ENCODE data around the gene PRMT9.
A peak's percentile ranks its signal among the peaks of the same experiment; 100 is the strongest.

Gene PRMT9

DNA sequence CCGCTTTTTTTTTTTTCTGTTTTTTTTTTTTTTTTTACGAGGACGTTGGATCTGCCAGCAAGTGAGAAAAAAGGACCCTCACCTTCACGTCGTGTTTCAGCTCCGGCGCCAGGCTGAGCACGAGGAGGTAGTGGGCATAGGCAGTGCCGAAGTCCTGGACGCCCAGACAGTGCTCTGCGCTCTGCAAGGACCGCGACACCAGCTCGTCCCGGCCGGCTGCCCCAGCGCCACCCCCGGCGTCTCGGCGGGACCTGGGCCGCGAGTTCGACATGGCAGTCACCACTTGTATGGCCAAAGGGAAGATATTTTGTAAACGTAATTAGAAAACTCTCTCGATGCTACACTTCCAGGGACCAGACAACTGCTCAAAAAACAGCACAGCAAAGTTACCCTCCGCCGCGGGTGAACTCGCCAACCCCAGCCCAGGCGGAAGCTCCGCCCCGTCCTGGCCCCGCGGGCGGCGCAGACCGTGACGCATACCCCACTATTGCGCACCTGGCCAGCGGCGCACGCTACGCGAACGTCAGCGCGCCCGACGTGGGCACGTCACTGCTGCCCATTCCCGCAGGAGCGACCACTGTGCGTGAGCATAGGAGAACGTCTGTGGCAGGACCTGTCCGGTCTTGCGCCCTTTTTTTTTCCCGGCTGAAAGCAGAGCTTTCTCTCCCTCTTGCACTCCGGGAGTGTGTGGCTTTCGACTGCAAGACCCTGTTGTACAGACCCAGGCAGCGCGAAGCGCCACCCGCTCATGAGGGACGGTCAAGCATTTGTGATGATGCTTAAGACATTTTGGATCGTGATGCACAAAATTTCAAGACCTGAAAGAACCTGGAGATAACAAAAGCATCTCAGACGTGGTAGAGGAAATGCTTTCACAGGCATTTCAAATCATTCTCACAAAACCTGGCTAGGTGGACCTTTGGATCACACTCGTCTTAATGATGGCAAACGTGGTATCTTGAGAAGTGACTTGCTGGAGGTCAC, at the start of gene PRMT9:
Gene PRMT9 (minus strand): TSS at position 447 of the 984 bp plus-strand sequence. CDS start 176 bp downstream, at position 271.
- peak; percentile 97 for DNase-seq (ENCODE audit: low spot score)

DNA sequence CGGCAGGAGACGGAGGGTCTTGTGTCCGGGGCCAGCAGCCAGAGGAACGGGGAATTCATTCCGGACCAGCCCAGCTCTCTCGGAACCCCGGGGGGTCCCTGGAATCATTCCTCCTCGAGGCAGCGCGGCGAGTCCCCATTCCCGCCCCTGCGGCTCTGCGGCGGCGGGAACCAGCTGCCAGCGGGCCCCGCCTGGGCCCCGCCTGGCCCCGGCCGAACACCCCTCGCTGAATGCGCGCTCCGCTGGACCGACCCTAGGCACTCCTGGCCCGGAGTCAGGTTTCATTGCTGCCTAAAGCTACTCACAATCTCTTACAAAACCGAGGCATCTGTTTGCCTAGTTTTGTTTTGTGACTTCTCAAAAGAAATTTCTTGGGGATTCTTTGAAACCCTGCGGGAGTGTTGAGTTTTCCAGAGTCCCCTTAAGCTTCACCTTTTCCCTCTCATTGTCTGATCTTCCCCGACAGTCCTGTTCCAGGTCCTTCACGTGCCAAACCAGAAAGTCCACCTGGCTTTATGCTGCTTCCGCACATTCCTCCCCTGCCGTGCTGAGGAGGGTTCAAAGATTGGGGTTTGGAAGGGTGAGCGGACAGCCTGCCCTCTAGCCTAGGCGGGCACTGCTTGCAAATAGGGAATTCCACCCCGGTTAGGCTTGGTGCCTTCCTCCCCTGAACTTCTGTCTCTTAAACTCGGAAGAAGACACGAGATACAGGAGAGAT, 48.7 kb upstream of the PRMT9 start:
- DNase-seq (ENCODE audit: low spot score): no peak

DNA sequence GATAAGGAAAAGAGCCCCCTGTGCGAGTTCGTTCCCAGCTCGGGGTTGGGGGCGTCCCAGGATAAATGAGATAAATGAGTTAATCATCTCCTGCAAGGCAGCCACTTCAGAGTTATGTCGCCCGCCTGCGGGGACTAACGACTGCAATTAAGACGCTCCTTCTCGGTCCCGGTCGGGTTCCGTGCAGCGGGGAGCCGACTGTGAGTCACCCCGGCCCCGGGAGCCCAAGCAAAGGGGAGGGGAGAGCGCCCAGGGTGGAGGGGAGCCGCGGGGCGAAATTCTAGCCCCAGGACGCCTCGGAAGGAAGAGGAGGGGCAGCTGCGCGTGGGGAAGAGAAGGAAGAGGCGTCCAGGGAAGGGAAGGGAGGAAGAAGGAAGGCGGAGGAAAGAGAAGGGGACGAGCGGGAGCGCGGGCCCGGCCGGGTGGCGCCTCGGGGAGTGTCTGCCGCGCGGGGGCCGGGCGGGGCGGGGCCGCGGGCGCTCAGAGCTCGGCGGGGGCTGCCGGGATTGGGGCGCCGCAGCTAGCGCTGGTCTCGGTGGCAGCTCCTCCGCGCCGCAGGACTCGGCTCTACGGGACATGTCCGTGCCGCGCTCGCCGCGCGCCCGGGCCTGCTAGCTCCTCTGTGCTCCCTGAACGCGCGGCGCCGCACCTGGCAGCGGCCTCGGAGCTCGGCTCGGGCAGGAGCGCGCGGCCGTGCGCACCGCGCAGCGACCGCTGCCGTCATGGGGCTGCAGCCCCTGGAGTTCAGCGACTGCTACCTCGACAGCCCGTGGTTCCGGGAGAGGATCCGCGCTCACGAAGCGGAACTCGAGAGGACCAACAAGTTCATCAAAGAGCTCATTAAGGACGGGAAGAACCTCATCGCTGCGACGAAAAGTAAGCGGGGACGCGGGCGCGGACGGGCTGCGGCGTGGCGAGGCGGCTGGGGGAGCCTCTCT, 47.9 kb upstream of the PRMT9 start, which contains the start of gene ARHGAP10:
Gene ARHGAP10 (plus strand): TSS at position 509 of the 938 bp plus-strand sequence. CDS start 214 bp downstream, at position 723.
- DNase-seq (ENCODE audit: low spot score): no peak

DNA sequence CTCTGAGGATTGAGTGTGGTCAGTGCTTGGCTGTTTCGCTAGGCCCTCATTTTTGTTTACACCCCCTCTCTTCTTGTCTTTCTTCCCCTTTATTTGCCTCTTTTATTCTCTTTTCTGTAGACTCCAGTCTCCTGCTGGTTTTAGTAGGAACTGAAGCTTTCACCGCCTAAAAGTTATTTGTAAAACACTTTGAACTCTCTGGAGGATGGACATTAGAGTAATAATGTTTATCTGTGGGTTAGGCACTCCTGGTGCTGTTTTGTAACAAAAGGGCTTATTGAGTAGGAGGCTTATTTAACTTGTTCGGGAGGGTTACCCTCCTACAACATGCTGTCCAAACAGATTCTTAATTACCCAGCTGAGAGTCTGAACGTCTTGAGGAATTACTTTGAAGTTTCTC, 46.4 kb upstream of the PRMT9 start:
- DNase-seq (ENCODE audit: low spot score): no peak

DNA sequence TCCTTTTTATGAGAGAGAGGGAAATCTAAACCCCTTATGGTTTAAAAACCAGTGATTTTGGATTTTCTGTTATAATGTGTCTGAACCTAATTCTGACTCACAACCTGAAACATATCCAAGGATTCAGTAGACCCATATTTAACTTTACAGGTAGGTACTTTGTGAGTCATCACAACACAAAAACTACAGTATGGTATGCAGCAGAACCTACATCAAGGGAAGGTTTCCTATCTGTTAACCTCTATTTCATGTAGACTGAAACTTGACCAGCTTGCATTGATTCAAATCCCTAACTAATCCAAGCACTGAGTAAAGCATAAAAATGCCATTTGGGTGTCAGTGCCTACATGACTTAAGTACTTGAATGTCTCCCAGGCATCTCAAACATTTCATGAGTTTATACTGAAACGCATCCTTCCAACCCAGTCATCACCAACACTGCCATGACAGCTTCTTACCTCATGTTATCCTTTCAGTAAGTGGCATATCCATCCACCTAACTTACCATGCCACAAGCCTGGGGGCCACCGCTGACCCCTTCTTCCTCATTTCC, 43.6 kb upstream of the PRMT9 start:
- DNase-seq (ENCODE audit: low spot score): no peak

DNA sequence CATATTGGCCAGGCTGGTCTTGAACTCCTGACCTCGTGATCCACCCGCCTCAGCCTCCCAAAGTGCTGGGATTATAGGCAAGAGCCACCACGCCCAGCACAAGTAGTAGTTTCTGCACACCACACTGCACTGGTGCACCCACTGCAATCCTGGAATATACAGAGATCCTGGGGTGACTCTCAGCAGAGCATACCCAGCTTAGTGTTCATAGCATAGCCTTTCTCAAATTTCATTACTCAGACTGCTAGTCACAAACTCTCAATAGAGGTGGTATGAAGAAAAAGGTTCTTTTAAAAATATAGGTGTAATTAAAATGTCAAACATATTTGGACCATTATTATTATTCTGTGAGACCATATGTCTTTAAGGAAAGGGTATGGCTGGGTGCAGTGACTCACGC, 41.7 kb upstream of the PRMT9 start:
- no peak for DNase-seq (ENCODE audit: low spot score)

DNA sequence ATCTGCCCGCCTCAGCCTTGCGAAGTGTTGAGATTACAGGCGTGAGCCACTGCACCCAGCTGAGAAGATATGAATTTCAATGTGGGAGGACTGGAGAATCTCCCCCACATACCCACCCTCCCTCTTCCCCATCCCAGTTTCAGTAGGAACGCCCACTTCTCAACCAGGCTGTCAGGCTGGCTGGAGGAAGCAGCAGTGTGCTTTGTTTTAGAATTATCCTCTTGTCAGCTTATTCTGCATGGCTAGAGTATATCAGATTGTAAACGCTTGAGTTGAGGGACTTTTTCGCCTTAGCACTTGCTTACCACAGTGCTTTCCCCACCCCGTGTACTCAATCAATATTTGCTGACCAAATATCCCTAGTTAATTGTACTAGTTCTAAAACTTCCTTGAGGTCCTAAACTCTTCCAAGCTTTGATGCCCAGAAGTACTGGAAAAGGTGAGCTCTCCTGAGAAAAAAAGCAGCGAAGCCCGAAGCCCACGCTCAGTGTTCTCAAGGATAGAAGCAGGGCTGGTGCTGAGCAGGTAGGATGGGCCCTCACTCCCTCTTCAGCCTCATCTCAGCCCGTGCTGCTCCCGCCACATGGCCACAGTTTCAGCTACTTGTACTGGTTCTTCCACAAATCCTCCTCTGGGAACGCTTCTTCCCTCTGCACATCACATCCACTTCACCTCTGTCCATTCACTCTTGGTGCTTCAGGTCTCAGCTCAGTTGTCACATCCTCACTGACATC, 40.7 kb upstream of the PRMT9 start:
- no peak for DNase-seq (ENCODE audit: low spot score)

DNA sequence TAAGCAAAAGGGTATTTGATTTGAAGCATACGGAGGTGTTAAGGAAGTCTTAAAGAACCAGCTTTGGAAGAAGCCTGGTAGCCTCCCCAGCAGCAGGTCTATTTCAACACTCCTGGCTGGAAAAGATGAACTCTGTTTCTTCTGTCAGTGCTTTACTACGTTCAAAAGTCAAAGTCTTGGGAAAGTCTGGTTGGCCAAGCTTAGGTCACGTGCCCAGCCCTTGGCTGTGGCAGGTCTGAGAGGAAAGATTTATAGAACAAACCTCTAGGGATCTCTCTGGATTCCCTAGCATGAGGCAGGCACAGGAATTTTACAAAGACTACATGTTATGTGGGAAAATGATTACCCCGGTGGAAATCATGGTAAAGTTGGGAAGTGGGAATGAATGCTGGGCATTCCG, 39.4 kb upstream of the PRMT9 start:
- DNase-seq (ENCODE audit: low spot score): no peak

DNA sequence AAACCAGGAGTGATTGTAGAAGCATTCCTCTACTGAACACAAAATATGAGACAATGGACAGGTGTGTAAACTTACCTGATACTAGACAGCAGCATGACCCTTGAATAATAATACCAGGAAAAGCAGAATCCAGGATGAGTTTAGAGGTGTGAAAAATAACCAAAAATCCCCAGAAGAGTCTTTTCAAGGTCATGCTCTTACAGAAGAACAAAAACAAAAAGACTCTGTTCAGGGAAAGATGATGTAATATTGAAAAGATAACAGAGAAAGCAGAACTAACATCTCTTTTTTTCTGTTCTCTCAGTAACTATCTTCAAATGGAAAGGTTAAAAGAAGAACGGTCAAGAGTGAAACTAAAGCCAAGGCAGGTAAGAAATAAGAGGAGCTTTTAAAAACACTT, 33.9 kb upstream of the PRMT9 start:
- no peak for DNase-seq (ENCODE audit: low spot score)

DNA sequence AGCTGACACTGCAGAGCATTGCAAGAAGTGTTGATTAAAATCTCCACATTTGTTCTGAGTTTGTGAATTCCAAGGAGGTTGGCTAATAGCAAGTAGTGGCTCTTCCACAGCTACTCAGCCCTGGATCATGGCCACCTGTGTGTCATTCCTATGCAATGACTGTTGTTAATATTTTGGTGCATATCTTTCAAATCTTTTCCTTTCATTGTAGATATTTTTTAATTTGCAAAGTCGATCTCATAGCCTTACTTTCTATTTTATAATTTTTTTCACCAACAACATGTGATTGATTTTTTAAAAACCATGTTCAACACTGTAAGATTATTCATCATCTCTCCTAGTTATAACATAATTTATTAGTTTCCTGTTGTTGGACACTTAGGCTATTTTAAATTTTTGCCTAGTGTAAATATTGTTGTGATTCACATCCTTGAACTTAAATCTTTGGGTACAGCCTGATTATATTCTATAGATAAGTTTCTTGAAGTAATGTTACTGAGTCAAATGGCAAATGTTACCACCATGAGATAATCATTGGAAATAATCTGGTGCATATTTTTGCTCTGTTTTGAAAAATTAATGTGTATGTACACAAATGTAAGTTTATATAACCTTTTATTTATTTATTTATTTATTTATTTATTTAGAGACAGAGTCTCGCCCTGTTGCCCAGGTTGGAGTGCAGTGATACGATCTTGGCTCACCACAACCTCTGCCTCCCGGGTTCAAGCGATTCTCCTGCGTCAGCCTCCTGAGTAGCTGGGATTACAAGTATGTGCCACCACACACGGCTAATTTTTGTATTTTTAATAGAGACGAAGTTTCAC, 30.8 kb upstream of the PRMT9 start:
- no peak for DNase-seq (ENCODE audit: low spot score)

DNA sequence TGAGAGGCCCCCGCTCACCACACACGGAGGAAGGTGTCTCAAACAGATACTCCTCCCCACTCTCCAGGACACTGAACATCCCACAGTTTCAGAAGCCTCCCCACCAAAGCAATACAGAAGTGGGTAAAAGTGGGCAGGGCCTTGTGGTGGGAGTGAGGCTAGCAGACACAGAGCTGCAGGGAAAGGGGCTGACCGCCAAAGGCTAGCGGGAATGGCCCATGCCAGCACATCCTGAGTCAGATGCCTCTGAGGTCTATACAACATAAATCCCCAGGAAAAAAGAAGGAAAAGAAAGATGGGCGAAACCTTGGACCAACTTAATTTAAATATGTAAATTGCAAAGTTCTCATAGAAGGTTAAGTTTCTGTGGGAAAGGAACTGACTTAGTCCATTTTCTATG, 26.0 kb upstream of the PRMT9 start:
- no peak for DNase-seq (ENCODE audit: low spot score)

DNA sequence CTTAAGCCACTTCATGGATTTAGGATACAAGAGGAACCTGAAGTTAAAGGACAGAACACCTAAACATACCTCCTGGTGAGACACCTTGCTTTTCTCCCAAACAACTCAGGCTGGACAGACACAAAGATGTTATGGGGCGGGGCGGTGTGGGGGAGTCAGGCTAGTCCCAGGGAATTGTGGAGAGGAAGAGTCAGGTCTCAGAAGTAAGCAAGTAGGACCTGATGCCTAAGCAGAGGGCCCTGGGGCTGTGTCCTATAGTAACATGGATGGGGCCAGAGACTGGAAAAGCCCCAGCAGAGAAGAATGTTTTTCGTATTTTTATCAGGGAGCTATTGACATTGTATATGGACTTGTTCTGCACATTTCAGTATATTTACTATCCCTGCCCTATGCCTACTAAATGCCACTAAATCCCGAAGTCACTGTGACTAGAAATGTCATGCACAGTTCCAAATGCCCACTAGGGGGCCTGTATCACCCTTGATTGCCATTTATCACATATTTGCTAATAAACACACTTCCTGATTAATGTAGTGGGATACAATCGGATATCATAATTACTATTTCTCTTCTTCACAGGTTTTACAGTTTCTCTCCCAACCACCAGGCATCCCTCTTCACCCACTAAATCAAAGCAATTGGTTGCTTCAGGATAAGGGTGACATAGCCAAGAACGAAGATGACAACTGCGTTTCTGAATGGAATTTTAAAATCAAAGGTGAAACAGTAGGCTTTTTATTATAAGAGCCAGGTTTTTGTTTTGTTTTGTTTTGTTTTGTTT, 24.1 kb upstream of the PRMT9 start:
- DNase-seq (ENCODE audit: low spot score): no peak

DNA sequence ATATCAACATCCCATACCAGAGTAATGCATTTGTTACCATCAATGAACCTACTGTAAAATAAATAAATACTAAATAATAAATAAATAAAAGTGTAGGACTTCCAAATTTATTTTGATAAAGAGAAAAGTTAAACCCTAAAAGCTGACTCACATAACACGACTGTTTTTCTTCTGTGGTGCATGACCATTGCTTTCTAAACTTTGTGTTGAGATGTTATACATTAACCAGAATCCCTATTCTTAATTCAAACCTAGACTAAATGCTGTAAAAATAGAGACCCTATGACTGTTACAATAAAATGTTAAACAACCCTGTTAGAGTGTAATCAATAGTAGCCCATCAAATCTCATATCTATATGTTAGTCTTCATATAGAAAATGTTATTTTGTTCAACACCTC, 20.9 kb upstream of the PRMT9 start:
- no peak for DNase-seq (ENCODE audit: low spot score)

DNA sequence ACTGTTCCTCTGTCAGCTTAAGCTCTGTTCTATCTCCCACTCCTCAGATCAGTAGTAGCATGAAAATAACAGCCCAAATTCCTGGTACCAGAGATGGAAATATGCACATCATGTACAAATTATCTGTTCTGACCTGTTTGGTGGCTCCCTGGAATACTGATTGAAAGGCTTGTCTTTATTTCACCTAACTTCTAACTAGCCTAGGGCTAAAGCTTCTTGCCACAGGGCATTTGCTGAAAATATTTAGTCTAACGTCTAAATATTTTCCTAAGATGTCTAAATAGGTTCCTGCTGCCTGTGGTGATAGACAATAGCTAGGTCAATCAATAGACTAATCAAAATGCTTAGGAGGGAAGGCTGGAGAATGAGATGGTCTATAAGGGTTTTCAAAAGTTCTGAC, 12.9 kb upstream of the PRMT9 start:
- DNase-seq (ENCODE audit: low spot score): no peak

DNA sequence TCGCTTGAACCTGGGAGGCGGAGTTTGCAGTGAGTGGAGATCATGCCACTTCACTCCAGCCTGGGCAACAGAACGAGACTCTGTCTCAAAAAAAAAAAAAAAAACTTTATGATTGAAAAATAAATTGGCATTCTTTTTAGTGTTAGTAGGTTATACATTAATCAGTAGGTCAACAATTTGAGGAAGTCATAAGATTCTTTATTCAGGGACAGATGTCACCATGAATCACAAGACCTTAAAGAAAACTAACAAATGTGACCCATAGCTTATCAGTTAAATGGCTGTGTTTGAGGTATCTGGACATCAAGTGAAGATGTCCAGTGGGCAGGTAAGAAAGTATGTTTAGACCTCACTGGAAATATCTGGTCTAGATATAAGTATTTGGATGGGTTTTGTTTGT, 9.3 kb upstream of the PRMT9 start:
- no peak for DNase-seq (ENCODE audit: low spot score)

DNA sequence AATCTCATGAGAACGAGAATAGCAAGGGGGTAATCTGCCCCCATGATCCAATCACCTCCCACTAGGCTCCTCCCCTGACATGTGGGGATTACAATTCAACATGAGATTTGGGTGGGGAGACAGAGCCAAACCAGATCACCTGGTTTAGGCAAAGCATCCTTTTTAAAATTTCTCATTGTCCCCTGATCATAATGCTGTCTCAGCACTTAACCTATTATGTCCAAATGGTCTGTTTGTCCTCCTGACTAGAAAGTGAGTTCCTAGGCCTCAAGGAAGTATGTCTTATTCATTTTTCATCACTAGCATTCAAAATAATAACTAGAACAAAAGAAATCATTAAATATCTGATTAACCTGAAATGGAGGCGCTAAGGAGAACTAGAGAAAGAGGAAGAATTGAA, 7.9 kb upstream of the PRMT9 start:
- DNase-seq (ENCODE audit: low spot score): no peak

DNA sequence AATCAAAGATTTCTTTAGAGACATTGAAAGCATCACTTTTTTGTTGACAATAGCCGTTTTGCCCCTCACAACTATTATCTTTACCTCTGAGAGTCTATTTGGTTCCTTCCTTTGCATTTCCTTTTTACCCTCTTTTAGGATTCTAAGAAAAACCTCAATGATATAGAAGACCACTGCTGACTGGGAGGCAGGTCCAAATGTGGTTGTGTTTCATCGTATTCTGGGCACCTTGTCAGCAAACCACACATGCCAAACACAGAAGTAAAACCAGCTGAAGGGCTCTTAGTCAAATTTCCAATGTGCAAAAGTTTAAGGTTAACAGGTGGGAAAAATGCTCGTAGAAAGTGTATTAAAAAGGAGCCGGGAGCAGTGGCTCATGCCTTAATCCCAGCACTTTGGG, 5.1 kb upstream of the PRMT9 start:
- DNase-seq (ENCODE audit: low spot score): no peak

DNA sequence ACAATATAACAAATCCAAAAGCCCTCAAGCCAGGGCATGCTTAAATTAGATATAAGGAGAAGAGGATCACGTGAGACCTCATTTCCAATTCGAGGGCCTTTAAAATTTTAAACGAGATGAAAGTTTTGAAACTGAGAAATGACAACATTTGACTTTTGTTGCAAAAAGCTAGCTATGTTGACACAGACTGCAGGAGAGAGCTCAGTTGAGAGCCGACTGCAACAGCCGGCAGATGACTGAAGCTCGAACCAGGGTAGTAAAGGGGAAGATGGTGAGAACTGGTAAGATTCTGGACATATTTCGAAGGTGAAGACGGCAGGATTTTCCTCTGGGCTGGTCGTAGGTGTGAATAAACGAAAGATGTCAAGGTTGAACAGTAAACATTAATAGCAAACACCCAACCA, 773 bp downstream of the PRMT9 start:
- peak; percentile 34 for DNase-seq (ENCODE audit: low spot score)

DNA sequence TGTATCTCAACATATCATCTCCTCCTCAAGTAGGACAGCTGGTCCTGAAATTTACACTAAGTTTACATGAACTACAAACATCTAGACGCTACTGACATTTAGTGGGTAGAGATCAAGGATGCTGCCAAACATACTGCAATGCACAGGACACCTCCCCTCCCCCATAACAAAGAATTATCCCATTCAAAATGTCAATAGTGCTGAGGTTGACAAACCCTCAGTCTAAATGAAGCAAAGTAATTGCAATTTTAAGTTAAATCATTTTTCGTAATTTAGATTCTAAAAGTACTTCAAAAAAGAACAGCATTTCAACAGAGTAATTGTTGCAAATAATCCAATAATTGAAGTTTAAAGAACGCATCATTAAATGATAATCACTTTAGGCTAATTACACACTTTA, 1.2 kb downstream of the PRMT9 start:
- peak; percentile 12 for DNase-seq (ENCODE audit: low spot score)
